ENCODE measurements around the gene CUBN.
A peak's percentile ranks its signal among the peaks of the same experiment; 100 is the strongest.

Gene CUBN

GRCh38 chr10:16904049-16904448, 225.6 kb downstream of the CUBN start:
- TF ChIP-seq, protein P1, sequence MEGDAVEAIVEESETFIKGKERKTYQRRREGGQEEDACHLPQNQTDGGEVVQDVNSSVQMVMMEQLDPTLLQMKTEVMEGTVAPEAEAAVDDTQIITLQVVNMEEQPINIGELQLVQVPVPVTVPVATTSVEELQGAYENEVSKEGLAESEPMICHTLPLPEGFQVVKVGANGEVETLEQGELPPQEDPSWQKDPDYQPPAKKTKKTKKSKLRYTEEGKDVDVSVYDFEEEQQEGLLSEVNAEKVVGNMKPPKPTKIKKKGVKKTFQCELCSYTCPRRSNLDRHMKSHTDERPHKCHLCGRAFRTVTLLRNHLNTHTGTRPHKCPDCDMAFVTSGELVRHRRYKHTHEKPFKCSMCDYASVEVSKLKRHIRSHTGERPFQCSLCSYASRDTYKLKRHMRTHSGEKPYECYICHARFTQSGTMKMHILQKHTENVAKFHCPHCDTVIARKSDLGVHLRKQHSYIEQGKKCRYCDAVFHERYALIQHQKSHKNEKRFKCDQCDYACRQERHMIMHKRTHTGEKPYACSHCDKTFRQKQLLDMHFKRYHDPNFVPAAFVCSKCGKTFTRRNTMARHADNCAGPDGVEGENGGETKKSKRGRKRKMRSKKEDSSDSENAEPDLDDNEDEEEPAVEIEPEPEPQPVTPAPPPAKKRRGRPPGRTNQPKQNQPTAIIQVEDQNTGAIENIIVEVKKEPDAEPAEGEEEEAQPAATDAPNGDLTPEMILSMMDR (IDR thresholded peaks at IDR 0.05; ENCODE audit: low read depth, low read length), result no peak
- H3K4me3 ChIP-seq (ENCODE audit: low read depth, low read length), result no peak overlapping the region

- TF ChIP-seq, protein P1 (IDR thresholded peaks at IDR 0.05; ENCODE audit: low read depth, low read length), result no peak
- H3K4me3 ChIP-seq (ENCODE audit: low read depth, low read length), result no peak overlapping the region
Observed at GRCh38 chr10:16902606-16903005, 227.0 kb downstream of the CUBN start.

DNA sequence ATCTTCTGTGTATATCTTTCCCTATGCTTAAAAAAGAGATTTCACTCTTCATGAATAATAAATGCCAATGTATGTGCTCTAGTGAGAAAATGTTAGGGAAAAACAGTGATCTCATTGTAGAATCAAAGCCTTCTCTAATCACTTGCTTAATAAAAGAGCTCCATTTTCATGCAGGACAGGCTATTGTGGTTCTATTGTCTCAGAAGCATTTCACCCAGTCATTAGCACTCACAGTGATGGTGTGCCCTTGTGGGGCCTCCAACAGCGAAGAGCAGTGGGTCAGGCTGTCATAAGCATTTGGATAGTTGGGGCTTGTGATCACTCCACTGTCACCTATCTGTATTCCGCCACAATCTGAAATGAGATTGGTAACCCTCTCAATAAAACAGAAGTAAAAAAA, 228.5 kb downstream of the CUBN start:
- no peak overlapping the region for H3K4me3 ChIP-seq (ENCODE audit: low read depth, low read length)
- TF ChIP-seq, protein P1 (IDR thresholded peaks at IDR 0.05; ENCODE audit: low read depth, low read length), result no peak

GRCh38 chr10:16896993-16897392, 232.6 kb downstream of the CUBN start:
- H3K4me3 ChIP-seq (ENCODE audit: low read depth, low read length), result no peak overlapping the region
- TF ChIP-seq, protein P1 (IDR thresholded peaks at IDR 0.05; ENCODE audit: low read depth, low read length), result no peak

- TF ChIP-seq, protein P1 (IDR thresholded peaks at IDR 0.05; ENCODE audit: low read depth, low read length), result no peak
Observed at GRCh38 chr10:16894821-16895220, 234.8 kb downstream of the CUBN start.

GRCh38 chr10:16893664-16894063, 235.9 kb downstream of the CUBN start:
- TF ChIP-seq, protein P1 (IDR thresholded peaks at IDR 0.05; ENCODE audit: low read depth, low read length), result no peak

More at GRCh38 chr10:16894821-16895220, 234.8 kb downstream of the CUBN start:
- H3K4me3 ChIP-seq (ENCODE audit: low read depth, low read length), result no peak overlapping the region

DNA sequence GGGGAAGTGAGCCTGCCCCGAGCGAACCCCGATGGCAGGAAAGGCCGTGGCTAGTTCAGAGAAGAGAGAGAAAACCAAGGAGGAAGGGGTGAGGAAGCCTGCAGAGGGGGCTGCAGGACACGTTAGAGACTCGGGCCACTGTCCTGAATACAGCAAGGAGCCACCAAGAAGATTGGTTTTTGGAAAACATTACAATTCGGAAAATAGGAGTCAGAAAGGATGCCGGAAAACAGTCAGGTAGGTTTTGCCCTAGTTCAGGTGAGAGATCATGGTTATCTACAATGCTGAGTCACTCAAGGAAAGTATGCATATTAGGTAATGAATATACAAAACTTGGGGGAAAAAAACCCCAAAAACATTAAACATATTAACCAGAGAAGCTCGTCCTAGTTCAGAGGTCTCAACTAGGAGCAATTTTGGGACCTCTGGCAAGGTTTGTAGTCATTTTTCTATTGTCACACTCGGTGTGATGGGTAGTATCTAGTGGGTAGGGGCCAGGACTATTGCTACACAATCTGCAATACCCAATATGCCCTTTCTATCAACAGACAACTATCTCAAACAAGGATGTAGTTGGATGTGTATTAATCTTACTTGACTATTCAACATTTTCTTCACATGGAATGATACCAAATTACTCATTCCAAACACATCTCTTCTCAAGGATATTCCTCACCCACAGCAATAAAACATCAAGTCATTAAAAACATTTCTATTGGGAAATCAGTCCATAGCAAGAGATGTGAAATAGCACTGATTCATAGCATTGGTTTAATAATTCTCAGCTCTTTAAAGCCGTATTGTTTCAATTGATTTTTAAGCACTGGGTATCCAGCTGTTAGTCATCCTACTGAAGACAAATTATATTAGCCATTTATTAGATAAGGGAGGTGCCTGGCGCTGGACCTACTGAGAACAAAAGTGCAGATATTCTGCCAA, 238.0 kb downstream of the CUBN start:
- H3K4me3 ChIP-seq (ENCODE audit: low read depth, low read length), result no peak overlapping the region
- TF ChIP-seq, protein P1 (IDR thresholded peaks at IDR 0.05; ENCODE audit: low read depth, low read length), result peak; percentile 19; the same call in 1 of the 2 replicates

More at GRCh38 chr10:16893664-16894063, 235.9 kb downstream of the CUBN start:
- H3K4me3 ChIP-seq (ENCODE audit: low read depth, low read length), result no peak overlapping the region
